ENCODE measurements around the gene SMTNL1. TPM values are rescaled to one million over a fixed set of nuclear protein-coding genes. Genes with fewer than 3 reads are reported as not detected.

SMTNL1 gene
- polyA plus RNA-seq, 1 of the 3 experiments (the other 2 are of a cell fraction), result not detected

DNA sequence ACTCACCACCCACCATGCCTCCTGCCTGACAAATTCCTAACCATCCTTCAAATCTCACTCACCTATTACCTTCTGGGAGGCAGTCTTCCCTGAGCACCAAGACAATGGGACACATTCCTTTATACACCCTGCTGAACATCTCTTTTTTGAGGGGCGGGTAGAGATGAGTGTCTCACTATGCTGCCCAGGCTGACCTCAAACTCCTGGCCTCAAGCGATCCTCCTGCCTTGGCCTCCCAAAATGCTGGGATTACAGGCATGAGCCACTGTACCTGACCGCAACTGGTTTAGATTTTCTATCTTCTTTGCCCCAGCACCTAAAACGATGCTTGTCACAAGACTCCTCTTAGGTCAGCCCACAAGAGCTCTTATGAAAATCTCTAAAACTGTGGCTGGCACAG, 14.0 kb upstream of the SMTNL1 start:
- CTCF ChIA-PET, result interaction anchor here (1.6 to 14.1 kb wide), 3 partner anchors 34 to 121 kb away, joined by 5 to 517 read pairs (median 174); partner anchors contain the start of gene RTN4RL2

DNA sequence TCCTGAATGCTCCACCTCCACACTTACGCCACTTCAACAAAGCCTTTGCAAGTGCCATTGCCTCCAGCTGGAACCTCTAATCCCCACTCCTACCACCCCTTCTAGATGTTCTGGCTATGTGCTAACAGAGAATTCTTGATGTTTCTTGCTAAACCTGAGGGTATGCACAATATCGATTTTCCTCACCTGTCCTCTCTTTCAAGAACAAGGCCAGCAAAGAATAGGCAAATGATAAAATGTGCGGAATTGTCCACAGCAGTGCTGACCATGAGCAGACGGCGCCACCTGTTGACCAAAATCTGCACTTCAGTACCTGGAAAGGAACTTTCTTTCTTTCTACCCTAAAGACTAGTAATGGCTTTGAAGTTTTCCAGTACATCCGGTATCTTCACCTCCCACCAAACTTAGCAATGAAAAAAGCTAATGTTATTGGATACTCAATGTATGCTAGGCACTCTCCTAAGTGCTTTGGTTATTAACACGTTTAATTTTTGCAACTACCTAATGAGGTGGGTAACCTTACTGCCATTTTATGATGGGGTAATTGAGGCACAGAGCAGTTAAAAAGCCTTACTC, 10.3 kb upstream of the SMTNL1 start:
- H3K27ac ChIP-seq (ENCODE audit: low read depth in 2 of 2, low read length in 1 of 2), result no peak overlapping the region
- no peaks in the 10 kb centered on the region for H3K9me3 ChIP-seq
- H3K4me2 ChIP-seq, result no peak overlapping the region
- peaks cover 0 to 9% of the 10 kb centered on the region in 2 experiments; a peak in 2 of 4 replicates for H3K4me1 ChIP-seq (ENCODE audit: control insufficient read depth in 1 of 2, insufficient read depth in 2 of 2, low read depth in 1 of 2, low read length in 1 of 2)
- ChIA-PET CTCF (interaction anchor here (0.7 to 14.1 kb wide), 45 partner anchors 9 to 203 kb away, joined by 3 to 517 read pairs (median 5); partner anchors contain the start of genes MED19, RTN4RL2, SLC43A1 and SMTNL1), POLR2A (interaction anchor here (0.6 to 3.1 kb wide), 2 partner anchors 12 to 34 kb away, joined by 3 to 12 read pairs; no protein-coding TSS in a partner anchor)
- peak; percentile 52 for DNase-seq
- no peaks in the 10 kb centered on the region; the same call in 1 of the 2 replicates for H4K20me1 ChIP-seq (ENCODE audit: insufficient read depth)
- peak; percentile 85 for TF ChIP-seq SMC3 (IDR thresholded peaks at IDR 0.05; ENCODE audit: low read depth, low read length)
- TF ChIP-seq RAD21 (IDR thresholded peaks at IDR 0.05; ENCODE audit: low read length), result peak; percentile 95
- TF ChIP-seq CHD2 (IDR thresholded peaks at IDR 0.05; ENCODE audit: low read length, partially characterized antibody), result no peak
- TF ChIP-seq, protein P1, sequence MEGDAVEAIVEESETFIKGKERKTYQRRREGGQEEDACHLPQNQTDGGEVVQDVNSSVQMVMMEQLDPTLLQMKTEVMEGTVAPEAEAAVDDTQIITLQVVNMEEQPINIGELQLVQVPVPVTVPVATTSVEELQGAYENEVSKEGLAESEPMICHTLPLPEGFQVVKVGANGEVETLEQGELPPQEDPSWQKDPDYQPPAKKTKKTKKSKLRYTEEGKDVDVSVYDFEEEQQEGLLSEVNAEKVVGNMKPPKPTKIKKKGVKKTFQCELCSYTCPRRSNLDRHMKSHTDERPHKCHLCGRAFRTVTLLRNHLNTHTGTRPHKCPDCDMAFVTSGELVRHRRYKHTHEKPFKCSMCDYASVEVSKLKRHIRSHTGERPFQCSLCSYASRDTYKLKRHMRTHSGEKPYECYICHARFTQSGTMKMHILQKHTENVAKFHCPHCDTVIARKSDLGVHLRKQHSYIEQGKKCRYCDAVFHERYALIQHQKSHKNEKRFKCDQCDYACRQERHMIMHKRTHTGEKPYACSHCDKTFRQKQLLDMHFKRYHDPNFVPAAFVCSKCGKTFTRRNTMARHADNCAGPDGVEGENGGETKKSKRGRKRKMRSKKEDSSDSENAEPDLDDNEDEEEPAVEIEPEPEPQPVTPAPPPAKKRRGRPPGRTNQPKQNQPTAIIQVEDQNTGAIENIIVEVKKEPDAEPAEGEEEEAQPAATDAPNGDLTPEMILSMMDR (IDR thresholded peaks at IDR 0.05), result peak; percentile 95
- peaks cover 0 to 12% of the 10 kb centered on the region in 2 experiments for H3K36me3 ChIP-seq (replicated peaks in 1 of 2; ENCODE audit: control insufficient read depth in 1 of 2, insufficient read depth in 2 of 2, low read length in 1 of 2)
- H3K79me2 ChIP-seq (ENCODE audit: insufficient read depth), result peaks cover 26% of the 10 kb centered on the region
- whole genome bisulfite sequencing (ENCODE audit: low lambda C conversion rate), result 18% methylated on average over 7 of the region's 7 CpGs
- no peak overlapping the region; a peak in 1 of 4 replicates for H3K4me3 ChIP-seq (ENCODE audit: low read depth in 2 of 2, low read length in 1 of 2)
- no peaks in the 10 kb centered on the region for H3F3A ChIP-seq (replicated peaks; ENCODE audit: insufficient read depth)
- no peaks in the 10 kb centered on the region for H3K27me3 ChIP-seq (ENCODE audit: insufficient read depth)
- no peaks in the 10 kb centered on the region for H3K9me2 ChIP-seq
- H3K9ac ChIP-seq, result no peak overlapping the region
- H2AFZ ChIP-seq (ENCODE audit: low read depth), result no peak overlapping the region

More for the DNA sequence above, 14.0 kb upstream of the SMTNL1 start:
- Histone ChIP-seq H3K4me2 (no peak overlapping the region), H3K9me2 (no peaks in the 10 kb centered on the region), H3K9me3 (no peaks in the 10 kb centered on the region), H3K4me1 (ENCODE audit: control insufficient read depth in 1 of 2, insufficient read depth in 2 of 2, low read depth in 1 of 2, low read length in 1 of 2) (no peaks in the 10 kb centered on the region), H4K20me1 (ENCODE audit: insufficient read depth) (no peaks in the 10 kb centered on the region; the same call in 1 of the 2 replicates), H3K36me3 (replicated peaks in 1 of 2; ENCODE audit: control insufficient read depth in 1 of 2, insufficient read depth in 2 of 2, low read length in 1 of 2) (peaks cover 0 to 3% of the 10 kb centered on the region in 2 experiments), H3K27ac (ENCODE audit: low read depth in 2 of 2, low read length in 1 of 2) (no peak overlapping the region), H2AFZ (ENCODE audit: low read depth) (no peak overlapping the region), H3K27me3 (ENCODE audit: insufficient read depth) (no peaks in the 10 kb centered on the region), H3K9ac (no peak overlapping the region), H3K79me2 (ENCODE audit: insufficient read depth) (0 out of 2 replicates have a peak, but pooled peaks cover 5% of the 10 kb centered on the region), H3F3A (replicated peaks; ENCODE audit: insufficient read depth) (no peaks in the 10 kb centered on the region), H3K4me3 (ENCODE audit: low read depth in 2 of 2, low read length in 1 of 2) (no peak overlapping the region)
- no peak for TF ChIP-seq TEAD4 (IDR thresholded peaks at IDR 0.05; ENCODE audit: borderline replicate concordance, insufficient read depth)
- no peak for TF ChIP-seq FOXM1 (IDR thresholded peaks at IDR 0.05; ENCODE audit: low read depth)
- no peak for TF ChIP-seq TCF12 (IDR thresholded peaks at IDR 0.05)
- TF ChIP-seq MEF2A (IDR thresholded peaks at IDR 0.05; ENCODE audit: borderline replicate concordance, low read depth), result no peak
- TF ChIP-seq, protein P2, sequence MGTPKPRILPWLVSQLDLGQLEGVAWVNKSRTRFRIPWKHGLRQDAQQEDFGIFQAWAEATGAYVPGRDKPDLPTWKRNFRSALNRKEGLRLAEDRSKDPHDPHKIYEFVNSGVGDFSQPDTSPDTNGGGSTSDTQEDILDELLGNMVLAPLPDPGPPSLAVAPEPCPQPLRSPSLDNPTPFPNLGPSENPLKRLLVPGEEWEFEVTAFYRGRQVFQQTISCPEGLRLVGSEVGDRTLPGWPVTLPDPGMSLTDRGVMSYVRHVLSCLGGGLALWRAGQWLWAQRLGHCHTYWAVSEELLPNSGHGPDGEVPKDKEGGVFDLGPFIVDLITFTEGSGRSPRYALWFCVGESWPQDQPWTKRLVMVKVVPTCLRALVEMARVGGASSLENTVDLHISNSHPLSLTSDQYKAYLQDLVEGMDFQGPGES (IDR thresholded peaks at IDR 0.05; ENCODE audit: low read depth, low read length), result no peak
- no peak for TF ChIP-seq RFX5 (IDR thresholded peaks at IDR 0.05; ENCODE audit: low read length)
- TF ChIP-seq, protein P3, sequence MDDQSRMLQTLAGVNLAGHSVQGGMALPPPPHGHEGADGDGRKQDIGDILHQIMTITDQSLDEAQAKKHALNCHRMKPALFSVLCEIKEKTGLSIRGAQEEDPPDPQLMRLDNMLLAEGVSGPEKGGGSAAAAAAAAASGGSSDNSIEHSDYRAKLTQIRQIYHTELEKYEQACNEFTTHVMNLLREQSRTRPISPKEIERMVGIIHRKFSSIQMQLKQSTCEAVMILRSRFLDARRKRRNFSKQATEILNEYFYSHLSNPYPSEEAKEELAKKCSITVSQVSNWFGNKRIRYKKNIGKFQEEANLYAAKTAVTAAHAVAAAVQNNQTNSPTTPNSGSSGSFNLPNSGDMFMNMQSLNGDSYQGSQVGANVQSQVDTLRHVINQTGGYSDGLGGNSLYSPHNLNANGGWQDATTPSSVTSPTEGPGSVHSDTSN (IDR thresholded peaks at IDR 0.05), result no peak
- TF ChIP-seq YY1 (IDR thresholded peaks at IDR 0.05; ENCODE audit: low read depth), result no peak
- no peak for TF ChIP-seq SMC3 (IDR thresholded peaks at IDR 0.05; ENCODE audit: low read depth, low read length)
- 87% methylated on average over 4 of the region's 4 CpGs for WGBS (ENCODE audit: low lambda C conversion rate)
- DNase-seq, result no peak
- POLR2A ChIA-PET, result no interaction called here

Measured in SK-N-SH (cell line).